B cell (primary cell): ENCODE measurements around the gene FAM120AOS. TPM values are rescaled to one million over a fixed set of nuclear protein-coding genes. Genes with fewer than 3 reads are reported as not detected.

ENCODE experiments used
- ATAC-seq: fragments of 200-7000 bp; cut with Tn5 transposase; one replicate; pipeline ENCODE4 v1.10.0; 2021; ENCODE audit warnings: low read depth, mild to moderate bottlenecking, moderate number of reproducible peaks, moderate library complexity
- CTCF ChIA-PET: fragments of 350-600 bp; sonication (Branson Sonifier 250); formaldehyde crosslinking; loops from one replicate; lab custom pipeline; 2021; ENCODE audit warnings: antibody characterized with exemption, inconsistent platforms; lab: Charles Lee
- POLR2A ChIA-PET: fragments of 350-600 bp; sonication (Branson Sonifier 250); formaldehyde crosslinking; loops from one replicate; lab custom pipeline; 2021; ENCODE audit warnings: antibody characterized with exemption; lab: Charles Lee
- DNase-seq: peaks from one replicate; pipeline ENCODE4 v3.0.0; 2013
- H2AFZ ChIP-seq: 2 replicates; pipeline ENCODE4 v1.6.1; 2012; ENCODE audit warnings: mild to moderate bottlenecking, low read depth, low read length; ENCODE audit not compliant: insufficient read depth, poor library complexity, severe bottlenecking
- H3K27ac ChIP-seq, 2 donors: 1 replicate in 1 of 2; 2 replicates in 1 of 2; pipeline ENCODE4 v1.5.1; 2012 to 2013; ENCODE audit warnings: low read length in 2 of 2, mild to moderate bottlenecking in 2 of 2, moderate library complexity in 1 of 2
- H3K27me3 ChIP-seq, 4 experiments: fragments of 200-600 bp in 1 of 4; sonication (generic) in 1 of 4; replicated peaks in 1 of 4; 1 replicate in 2 of 4; 2 replicates in 2 of 4; pipeline versions ENCODE4 v1.6.1 to v1.7.0; 2013 to 2016; ENCODE audit warnings: low read length in 3 of 4, mild to moderate bottlenecking in 2 of 4, mixed read lengths in 1 of 4, moderate library complexity in 1 of 4; ENCODE audit not compliant: insufficient read depth in 4 of 4, control insufficient read depth in 3 of 4; ENCODE audit errors: control extremely low read depth in 1 of 4
- H3K36me3 ChIP-seq, 2 experiments: replicated peaks in 1 of 2; 1 replicate in 1 of 2; 2 replicates in 1 of 2; pipeline versions ENCODE4 v1.6.1 to v1.7.1; 2013; ENCODE audit warnings: low read length in 1 of 2; ENCODE audit not compliant: insufficient read depth in 2 of 2, control insufficient read depth in 1 of 2; ENCODE audit errors: control extremely low read depth in 1 of 2, extremely low read depth in 1 of 2
- H3K4me1 ChIP-seq, 2 donors: fragments of 200-600 bp in 1 of 2; sonication (generic) in 1 of 2; 1 replicate in 1 of 2; 2 replicates in 1 of 2; pipeline versions ENCODE4 v1.5.1 to v1.6.1; 2013 to 2017; ENCODE audit warnings: low read length in 2 of 2; ENCODE audit not compliant: control insufficient read depth in 2 of 2, insufficient read depth in 2 of 2
- H3K4me2 ChIP-seq: replicated peaks from 2 replicates; pipeline ENCODE3; 2012; ENCODE audit warnings: mild to moderate bottlenecking, low read depth, low read length; ENCODE audit not compliant: poor library complexity, severe bottlenecking
- H3K4me3 ChIP-seq, 5 experiments: fragments of 200-600 bp in 1 of 5; sonication (generic) in 1 of 5; 1 replicate in 3 of 5; 2 replicates in 2 of 5; pipeline versions ENCODE4 v1.5.1 to v1.7.0; 2011 to 2016; ENCODE audit warnings: low read length in 4 of 5, mild to moderate bottlenecking in 4 of 5, low read depth in 2 of 5, control low read depth in 1 of 5, moderate library complexity in 1 of 5; ENCODE audit not compliant: insufficient read depth in 1 of 5; ENCODE audit errors: control extremely low read depth in 1 of 5, extremely low read depth in 1 of 5
- H3K79me2 ChIP-seq: fragments of 200-600 bp; sonication (generic); one replicate; pipeline ENCODE4 v1.6.0; 2016; ENCODE audit warnings: low read length; ENCODE audit not compliant: control insufficient read depth, insufficient read depth
- H3K9ac ChIP-seq: fragments of 200-600 bp; sonication (generic); 2 replicates; pipeline ENCODE4 v1.6.1; 2017; ENCODE audit warnings: mild to moderate bottlenecking, low read length, moderate library complexity
- H3K9me3 ChIP-seq, 3 donors: one replicate each; pipeline versions ENCODE4 v1.6.1 to v1.7.1; 2013; ENCODE audit warnings: low read length in 2 of 3; ENCODE audit not compliant: control insufficient read depth in 2 of 3, insufficient read depth in 1 of 3; ENCODE audit errors: control extremely low read depth in 1 of 3
- H4K20me1 ChIP-seq: 2 replicates; pipeline ENCODE4 v1.6.0; 2012; ENCODE audit warnings: mild to moderate bottlenecking, low read length; ENCODE audit not compliant: insufficient read depth, control insufficient read depth, poor library complexity, severe bottlenecking
- H3K27ac Mint-ChIP-seq: one replicate; pipeline ENCODE4 v1.8.0; 2021; ENCODE audit warnings: mixed read lengths
- H3K27me3 Mint-ChIP-seq: one replicate; pipeline ENCODE4 v1.8.0; 2021; ENCODE audit warnings: mixed read lengths
- H3K4me1 Mint-ChIP-seq: one replicate; pipeline ENCODE4 v1.8.0; 2021; ENCODE audit warnings: mixed read lengths
- H3K4me3 Mint-ChIP-seq: one replicate; pipeline ENCODE4 v1.8.0; 2021; ENCODE audit warnings: mixed read lengths
- H3K9me3 Mint-ChIP-seq: one replicate; pipeline ENCODE4 v1.8.0; 2022; ENCODE audit warnings: mixed read lengths; ENCODE audit not compliant: insufficient read depth
- EZH2 ChIP-seq: IDR thresholded peaks from 2 replicates; pipeline ENCODE4 v1.6.1; 2012; ENCODE audit warnings: borderline replicate concordance, low read depth, mild to moderate bottlenecking, moderate library complexity, low read length; ENCODE audit not compliant: insufficient read depth, poor library complexity, severe bottlenecking
- WGBS: methylation state at CpG from one replicate; pipeline ENCODE4 v1.1.5; 2013; ENCODE audit warnings: missing lambda C conversion rate; ENCODE audit not compliant: insufficient coverage; 5-methylcytosine and 5-hydroxymethylcytosine counted together
- intact Hi-C: fragments of 100-400 bp; cut with micrococcal nuclease; formaldehyde crosslinking; loops from one replicate; pipeline ENCODE4 v1.10.0; 2022
- polyA plus RNA-seq: library from polyadenylated mRNA; depleted of rRNA; stranded (reverse); fragments of >200 nt; gene quantifications from 2 replicates; pipeline ENCODE4 v1.2.3, GENCODE V29; 2012
- total RNA-seq, 2 donors: library from RNA; stranded (reverse); fragments of 120-200 nt in 1 of 2; gene quantifications; 1 replicate in 1 of 2; 2 replicates in 1 of 2; pipeline versions ENCODE4 v1.2.3 to v1.2.4, GENCODE V29; 2013 to 2022
- TF ChIP-seq, protein P1 (sequence below): fragments of 200-600 bp; IDR thresholded peaks from one replicate; pipeline ENCODE4 v1.8.0; 2022; ENCODE audit warnings: antibody characterized with exemption, mild to moderate bottlenecking

Gene FAM120AOS
- total and polyA plus RNA-seq, 2 donors (not counting 1 experiment from before 2014, with no cell fraction given) = 36.0 to 47.8 TPM

DNA sequence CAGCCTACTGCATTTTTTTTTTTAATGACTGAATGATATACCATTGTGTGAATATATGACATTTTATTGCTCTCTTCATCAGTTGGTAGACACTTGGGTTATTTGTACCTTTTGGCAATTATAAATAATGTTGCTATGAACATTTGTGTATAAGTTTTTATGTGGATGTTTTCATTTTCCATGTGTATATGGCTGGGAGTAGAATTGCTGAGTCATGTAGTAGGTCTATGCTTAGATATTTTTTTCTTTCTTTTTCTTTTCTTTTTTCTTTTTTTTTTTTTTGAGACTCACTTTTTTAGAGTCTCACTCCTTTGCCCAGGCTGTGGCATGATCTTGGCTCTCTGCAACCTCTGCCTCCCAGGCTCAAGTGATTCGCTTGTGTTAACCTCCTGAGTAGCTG, 32.9 kb upstream of the FAM120AOS start:
- peaks cover 84% of the 10 kb centered on the region for H3K79me2 ChIP-seq
- no peak overlapping the region for H3K4me2 ChIP-seq
- H3K4me1 ChIP-seq = peaks cover 6 to 11% of the 10 kb centered on the region in 2 donors
- H3K9me3 ChIP-seq = no peaks in the 10 kb centered on the region
- Mint-ChIP-seq H3K4me3 (no peak overlapping the region), H3K9me3 (no peaks in the 10 kb centered on the region), H3K27me3 (no peaks in the 10 kb centered on the region), H3K4me1 (peaks cover 26% of the 10 kb centered on the region), H3K27ac (no peak overlapping the region)
- ATAC-seq (no peak), DNase-seq (no peak)
- 80% methylated on average over 1 of the region's 1 CpG for WGBS
- H4K20me1 ChIP-seq = peaks cover 56% of the 10 kb centered on the region
- POLR2A ChIA-PET = no interaction called here
- intact Hi-C loops = no loop called here
- H3K27me3 ChIP-seq = no peaks in the 10 kb centered on the region
- H3K4me3 ChIP-seq = no peak overlapping the region
- no peak for TF ChIP-seq EZH2
- TF ChIP-seq, protein P1, sequence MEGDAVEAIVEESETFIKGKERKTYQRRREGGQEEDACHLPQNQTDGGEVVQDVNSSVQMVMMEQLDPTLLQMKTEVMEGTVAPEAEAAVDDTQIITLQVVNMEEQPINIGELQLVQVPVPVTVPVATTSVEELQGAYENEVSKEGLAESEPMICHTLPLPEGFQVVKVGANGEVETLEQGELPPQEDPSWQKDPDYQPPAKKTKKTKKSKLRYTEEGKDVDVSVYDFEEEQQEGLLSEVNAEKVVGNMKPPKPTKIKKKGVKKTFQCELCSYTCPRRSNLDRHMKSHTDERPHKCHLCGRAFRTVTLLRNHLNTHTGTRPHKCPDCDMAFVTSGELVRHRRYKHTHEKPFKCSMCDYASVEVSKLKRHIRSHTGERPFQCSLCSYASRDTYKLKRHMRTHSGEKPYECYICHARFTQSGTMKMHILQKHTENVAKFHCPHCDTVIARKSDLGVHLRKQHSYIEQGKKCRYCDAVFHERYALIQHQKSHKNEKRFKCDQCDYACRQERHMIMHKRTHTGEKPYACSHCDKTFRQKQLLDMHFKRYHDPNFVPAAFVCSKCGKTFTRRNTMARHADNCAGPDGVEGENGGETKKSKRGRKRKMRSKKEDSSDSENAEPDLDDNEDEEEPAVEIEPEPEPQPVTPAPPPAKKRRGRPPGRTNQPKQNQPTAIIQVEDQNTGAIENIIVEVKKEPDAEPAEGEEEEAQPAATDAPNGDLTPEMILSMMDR = no peak
- CTCF ChIA-PET = no interaction called here
- no peak overlapping the region for H2AFZ ChIP-seq
- peaks cover 4 to 48% of the 10 kb centered on the region in 2 experiments for H3K36me3 ChIP-seq
- no peak overlapping the region for H3K9ac ChIP-seq
- no peak overlapping the region for H3K27ac ChIP-seq

DNA sequence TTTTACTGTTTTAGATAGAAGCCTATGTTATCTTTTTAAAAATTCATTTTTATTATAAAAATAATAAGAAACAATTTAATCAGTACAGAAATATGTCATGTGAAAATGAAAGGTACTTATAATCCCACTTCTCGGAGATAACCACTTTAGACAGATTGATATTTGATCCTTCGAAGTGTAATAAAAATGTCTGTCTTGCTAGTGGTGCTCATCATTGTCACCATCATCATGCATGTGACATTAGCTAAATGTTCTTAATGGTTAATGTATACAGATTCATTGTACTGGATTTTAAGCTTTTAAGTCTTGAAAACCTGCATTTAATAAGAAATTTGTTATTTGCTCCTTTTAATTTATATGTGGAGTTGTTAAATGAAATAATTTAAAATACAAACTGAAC, 30.1 kb upstream of the FAM120AOS start:
- H3K27me3 Mint-ChIP-seq = no peaks in the 10 kb centered on the region
- ATAC-seq (no peak), DNase-seq (no peak)
- no peak overlapping the region for H3K27ac Mint-ChIP-seq
- POLR2A ChIA-PET = no interaction called here
- WGBS = no CpG with 5 or more reads among the region's 2 CpGs
- Histone ChIP-seq H3K27me3 (no peaks in the 10 kb centered on the region), H3K4me1 (no peaks in the 10 kb centered on the region), H3K79me2 (peaks cover 84% of the 10 kb centered on the region), H2AFZ (no peak overlapping the region), H3K9me3 (no peaks in the 10 kb centered on the region), H3K4me3 (no peak overlapping the region), H3K4me2 (no peak overlapping the region), H3K27ac (no peak overlapping the region), H3K36me3 (peaks cover 8 to 35% of the 10 kb centered on the region in 2 experiments), H3K9ac (no peak overlapping the region), H4K20me1 (peaks cover 57% of the 10 kb centered on the region)
- H3K9me3 Mint-ChIP-seq = no peaks in the 10 kb centered on the region
- H3K4me3 Mint-ChIP-seq = no peak overlapping the region
- CTCF ChIA-PET = interaction anchor here (1.0 kb wide), 2 partner anchors 20 to 83 kb away, joined by 3 read pairs; no protein-coding TSS in a partner anchor
- peaks cover 14% of the 10 kb centered on the region for H3K4me1 Mint-ChIP-seq
- intact Hi-C loops = no loop called here
- no peak for TF ChIP-seq EZH2
- TF ChIP-seq, protein P1 = no peak
